GM12801 (cell line): ENCODE measurements around the gene IL1RN.

Experiments
- CTCF ChIP-seq: IDR thresholded peaks from one replicate; pipeline ENCODE4 v1.5.1; 2011; ENCODE audit warnings: control low read depth; ENCODE audit not compliant: insufficient read length; ENCODE audit errors: extremely low read depth

The IL1RN gene

GRCh38 chr2:113171334-113172075 is 44.1 kb downstream of the IL1RN start:
- no peak for TF ChIP-seq CTCF

GRCh38 chr2:113172721-113173541 is 45.5 kb downstream of the IL1RN start:
- no peak for TF ChIP-seq CTCF

DNA sequence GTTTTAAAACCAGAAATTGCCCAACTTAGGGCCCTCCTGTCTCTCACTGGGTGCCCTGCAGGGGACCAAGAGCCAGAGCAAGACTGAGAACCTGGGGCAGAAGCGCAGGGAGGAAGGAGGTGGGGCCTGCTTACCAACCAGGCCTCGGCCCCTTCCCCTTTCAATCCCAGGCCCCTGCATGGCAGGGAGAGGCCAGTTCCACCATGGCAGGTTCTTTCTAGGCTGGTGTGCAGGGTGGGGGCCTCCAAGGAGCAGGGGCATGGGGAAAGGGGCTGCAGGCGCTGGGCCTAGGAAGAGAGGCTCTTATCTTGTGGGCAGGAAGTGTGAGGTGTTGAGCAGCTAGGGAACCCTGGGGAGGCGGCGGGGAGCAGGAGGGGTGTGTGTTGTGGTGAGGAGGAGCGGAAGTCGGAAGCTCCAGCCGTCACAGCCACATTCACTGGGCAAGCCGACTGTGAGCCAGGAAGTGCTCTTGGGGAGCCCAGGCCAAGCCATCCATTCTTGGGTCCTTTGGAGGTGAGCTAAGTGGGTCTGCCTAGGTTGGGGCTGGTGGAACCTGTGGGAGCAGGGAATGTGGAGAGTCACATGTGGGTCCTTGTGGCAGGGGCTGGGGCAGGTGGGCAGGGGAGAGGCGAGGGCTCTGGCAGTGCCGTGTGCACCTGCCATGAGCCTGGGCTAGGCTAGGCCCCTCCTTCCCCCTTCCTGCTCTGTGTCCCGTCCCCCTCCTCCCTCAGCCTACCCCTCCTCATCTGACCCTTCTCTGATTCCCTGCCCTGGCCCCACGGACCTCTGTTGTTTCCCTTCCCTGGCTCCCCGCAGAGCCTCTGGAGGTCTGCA is 46.4 kb downstream of the IL1RN start, which contains the start of gene PSD4:
PSD4 (plus strand) TSS at position 430 of the 834 bp plus-strand sequence. CDS start 8,486 bp downstream, outside the sequence.
- TF ChIP-seq CTCF, result no peak

- no peak for TF ChIP-seq CTCF
These were observed 47.0 kb downstream of the IL1RN start for GRCh38 chr2:113174376-113174750.

DNA sequence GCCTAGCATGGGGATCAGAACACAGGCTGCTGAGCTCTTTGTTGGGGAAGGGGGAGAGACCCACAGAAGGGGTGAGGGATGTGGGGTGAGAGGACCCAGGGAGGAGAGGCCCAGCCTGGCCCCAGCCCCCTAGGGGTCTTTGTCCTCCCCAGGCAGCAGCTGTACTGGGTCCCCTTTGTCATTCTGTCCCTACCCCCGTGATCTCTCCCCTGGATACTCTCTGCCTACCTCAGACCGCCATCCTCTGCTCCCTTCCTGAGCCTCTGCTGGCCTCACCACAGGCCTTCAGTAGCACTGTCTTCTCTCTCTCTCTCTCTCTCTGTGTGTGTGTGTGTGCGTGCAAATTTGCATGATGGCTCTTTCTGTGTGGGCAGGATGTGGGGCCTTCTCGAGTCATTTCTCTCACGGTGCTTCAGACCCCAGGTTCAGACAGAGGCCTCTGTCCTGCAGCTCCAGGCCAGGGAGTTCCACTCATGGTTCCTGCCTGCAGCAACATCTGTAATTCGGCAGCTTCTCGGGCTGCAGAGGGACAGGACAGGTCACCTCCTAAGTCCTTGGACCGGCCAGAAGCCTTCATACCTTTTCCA is 47.7 kb downstream of the IL1RN start:
- no peak for TF ChIP-seq CTCF

GRCh38 chr2:113175736-113176695 is 48.6 kb downstream of the IL1RN start:
- TF ChIP-seq CTCF, result no peak
